ENCODE measurements around the gene MOGAT3. TPM values are rescaled to one million over a fixed set of nuclear protein-coding genes. Genes with fewer than 3 reads are reported as not detected.

MOGAT3 gene
- total and polyA plus RNA-seq, 8 donors = not detected

DNA sequence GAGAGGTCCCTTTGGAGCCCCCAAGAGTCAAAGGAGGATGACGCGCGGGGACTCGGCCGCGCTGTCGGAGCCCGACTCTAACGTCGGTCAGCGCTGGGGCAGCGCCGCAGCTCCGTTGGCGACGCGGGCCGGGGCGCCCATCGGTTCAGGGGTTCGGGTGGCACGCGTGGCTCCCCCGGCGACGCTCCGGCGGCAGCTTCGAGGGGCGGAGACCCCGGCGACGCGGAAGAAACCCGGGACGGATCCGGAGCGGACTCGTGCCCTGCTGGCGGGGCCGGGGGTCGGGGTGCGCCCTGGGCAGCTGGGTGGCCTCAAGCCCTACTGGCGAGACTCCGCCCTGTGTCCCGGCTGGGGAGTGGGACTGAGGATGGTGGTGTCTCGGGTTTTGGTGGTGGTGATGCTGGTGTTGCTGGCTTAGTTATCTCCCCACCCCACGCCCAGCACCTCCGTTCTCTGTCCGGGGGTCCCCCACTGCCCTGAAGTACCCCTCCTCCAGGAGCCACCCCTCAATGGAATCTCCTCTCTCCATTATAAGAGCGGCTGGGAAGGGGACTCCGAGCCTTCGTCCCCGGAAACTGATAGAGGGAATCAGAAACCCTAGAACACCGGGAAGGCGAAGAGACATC, 20.6 kb downstream of the MOGAT3 start, which contains the start of gene NAT16:
TSS of gene NAT16 (minus strand) at position 164 of the 626 bp plus-strand sequence. CDS start 5,486 bp downstream, outside the sequence.
- intact Hi-C loops (cut with DNase I) = no loop called here
- no peaks in the 10 kb centered on the region for H3K9me3 ChIP-seq
- TF ChIP-seq, protein P1, sequence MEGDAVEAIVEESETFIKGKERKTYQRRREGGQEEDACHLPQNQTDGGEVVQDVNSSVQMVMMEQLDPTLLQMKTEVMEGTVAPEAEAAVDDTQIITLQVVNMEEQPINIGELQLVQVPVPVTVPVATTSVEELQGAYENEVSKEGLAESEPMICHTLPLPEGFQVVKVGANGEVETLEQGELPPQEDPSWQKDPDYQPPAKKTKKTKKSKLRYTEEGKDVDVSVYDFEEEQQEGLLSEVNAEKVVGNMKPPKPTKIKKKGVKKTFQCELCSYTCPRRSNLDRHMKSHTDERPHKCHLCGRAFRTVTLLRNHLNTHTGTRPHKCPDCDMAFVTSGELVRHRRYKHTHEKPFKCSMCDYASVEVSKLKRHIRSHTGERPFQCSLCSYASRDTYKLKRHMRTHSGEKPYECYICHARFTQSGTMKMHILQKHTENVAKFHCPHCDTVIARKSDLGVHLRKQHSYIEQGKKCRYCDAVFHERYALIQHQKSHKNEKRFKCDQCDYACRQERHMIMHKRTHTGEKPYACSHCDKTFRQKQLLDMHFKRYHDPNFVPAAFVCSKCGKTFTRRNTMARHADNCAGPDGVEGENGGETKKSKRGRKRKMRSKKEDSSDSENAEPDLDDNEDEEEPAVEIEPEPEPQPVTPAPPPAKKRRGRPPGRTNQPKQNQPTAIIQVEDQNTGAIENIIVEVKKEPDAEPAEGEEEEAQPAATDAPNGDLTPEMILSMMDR (IDR thresholded peaks at IDR 0.05) = no peak
- DNase-seq (no peak), ATAC-seq (no peak), FAIRE-seq (no peak)
- 3 to 4% methylated on average over 30 to 56 of the region's 56 CpGs for WGBS, 2 donors
- H3K4me1 ChIP-seq = peaks cover 0 to 5% (median 0%) of the 10 kb centered on the region in 3 donors
- no peak within 1 kb of the TSS for H3K27ac ChIP-seq
- peak within 1 kb of the TSS in 1 of 4 donors; percentile 6 for H3K4me3 ChIP-seq
- H3K36me3 ChIP-seq = no peaks in the 10 kb centered on the region
- peaks cover 0 to 23% (median 9%) of the 10 kb centered on the region in 4 donors for H3K27me3 ChIP-seq

DNA sequence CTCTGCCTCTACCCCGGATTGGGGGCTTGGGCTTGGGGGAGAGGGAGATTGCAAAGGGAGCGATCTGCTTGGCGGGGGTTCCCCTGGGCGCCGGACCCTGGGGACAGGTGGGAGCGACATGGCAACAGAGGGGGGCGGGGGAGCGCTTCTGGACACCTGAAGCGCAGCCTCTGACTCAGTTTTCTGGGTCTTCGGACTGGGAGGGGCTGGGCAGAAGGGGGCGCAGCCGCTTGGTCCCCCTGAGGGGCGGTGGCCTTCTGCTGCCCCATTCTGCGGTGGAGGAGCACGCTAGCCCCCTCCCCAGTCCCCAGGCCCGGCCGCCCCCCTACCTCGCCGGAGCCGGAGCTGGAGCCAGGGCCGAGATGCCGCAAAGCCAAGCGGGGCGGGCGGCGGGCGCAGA, 21.1 kb downstream of the MOGAT3 start:
- no peak for FAIRE-seq
- no peaks in the 10 kb centered on the region for H3K36me3 ChIP-seq
- H3K27ac ChIP-seq = no peak overlapping the region
- no peak for ATAC-seq
- intact Hi-C loops (cut with DNase I) = no loop called here
- H3K4me1 ChIP-seq = peaks cover 0 to 5% (median 0%) of the 10 kb centered on the region in 3 donors
- TF ChIP-seq, protein P1 (IDR thresholded peaks at IDR 0.05) = no peak
- H3K4me3 ChIP-seq = peak overlapping the region in 1 of 4 donors; percentile 6
- WGBS, 2 donors = 4% methylated on average over 21 to 27 of the region's 27 CpGs
- no peak for DNase-seq
- H3K9me3 ChIP-seq = no peaks in the 10 kb centered on the region
- peaks cover 0 to 28% (median 9%) of the 10 kb centered on the region in 4 donors for H3K27me3 ChIP-seq

DNA sequence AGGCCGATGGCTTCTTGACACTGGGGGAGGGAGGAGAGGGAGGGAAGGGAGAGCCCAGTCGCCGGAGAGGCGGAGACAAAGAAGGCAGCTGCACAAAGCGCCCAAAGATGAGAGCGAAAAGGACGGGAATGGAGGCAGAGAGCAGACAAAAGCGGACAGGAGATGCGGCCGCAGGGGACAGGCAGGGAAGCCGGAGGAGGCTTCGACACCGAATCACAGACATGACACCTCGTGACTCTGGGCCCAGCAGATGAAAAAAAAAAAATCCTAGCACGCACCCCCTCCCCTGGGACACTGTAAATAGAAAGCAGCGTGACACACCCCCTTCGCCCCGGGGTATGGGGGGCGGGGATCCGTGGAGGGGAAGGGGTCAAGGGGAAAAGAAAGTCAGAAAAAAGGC, 21.7 kb downstream of the MOGAT3 start:
- FAIRE-seq (no peak), DNase-seq (no peak), ATAC-seq (no peak)
- Histone ChIP-seq H3K36me3 (no peaks in the 10 kb centered on the region), H3K27me3 (peaks cover 0 to 32% (median 9%) of the 10 kb centered on the region in 4 donors), H3K4me1 (peaks cover 0 to 5% (median 0%) of the 10 kb centered on the region in 3 donors), H3K9me3 (no peaks in the 10 kb centered on the region), H3K27ac (no peak overlapping the region), H3K4me3 (peak overlapping the region in 1 of 4 donors; percentile 6)
- TF ChIP-seq, protein P1 (IDR thresholded peaks at IDR 0.05) = no peak
- WGBS, 2 donors = 3 to 7% methylated on average over 19 to 20 of the region's 20 CpGs
- intact Hi-C loops (cut with DNase I) = no loop called here

DNA sequence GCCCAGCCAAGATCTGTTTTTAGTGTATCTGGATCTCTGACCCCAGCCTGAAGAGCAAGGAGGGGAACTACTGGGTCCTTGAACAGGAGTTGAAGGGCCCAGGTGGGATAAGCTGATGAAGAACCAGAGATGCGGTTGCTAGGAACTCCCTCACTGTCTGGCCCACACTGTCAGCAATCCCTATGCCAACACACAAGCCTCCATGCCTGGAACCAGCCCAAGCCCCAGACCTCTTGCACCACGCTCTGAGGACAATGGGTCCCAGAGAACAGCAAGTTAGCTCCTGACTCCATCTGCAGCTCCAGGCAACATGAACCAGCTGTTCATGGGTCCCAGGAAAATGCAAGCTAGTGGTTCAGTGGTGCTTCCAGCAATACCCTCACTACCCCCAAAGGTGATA, 23.2 kb downstream of the MOGAT3 start:
- TF ChIP-seq, protein P1 (IDR thresholded peaks at IDR 0.05) = no peak
- DNase-seq (no peak), FAIRE-seq (no peak), ATAC-seq (no peak)
- peaks cover 3 to 17% (median 7%) of the 10 kb centered on the region in 3 donors for H3K4me1 ChIP-seq
- intact Hi-C loops (cut with DNase I) = no loop called here
- no peaks in the 10 kb centered on the region for H3K9me3 ChIP-seq
- no peaks in the 10 kb centered on the region for H3K36me3 ChIP-seq
- 84 to 87% methylated on average over 2 of the region's 2 CpGs for WGBS, 2 donors
- no peak overlapping the region for H3K27ac ChIP-seq
- peaks cover 0 to 39% (median 13%) of the 10 kb centered on the region in 4 donors for H3K27me3 ChIP-seq
- H3K4me3 ChIP-seq = no peak overlapping the region

DNA sequence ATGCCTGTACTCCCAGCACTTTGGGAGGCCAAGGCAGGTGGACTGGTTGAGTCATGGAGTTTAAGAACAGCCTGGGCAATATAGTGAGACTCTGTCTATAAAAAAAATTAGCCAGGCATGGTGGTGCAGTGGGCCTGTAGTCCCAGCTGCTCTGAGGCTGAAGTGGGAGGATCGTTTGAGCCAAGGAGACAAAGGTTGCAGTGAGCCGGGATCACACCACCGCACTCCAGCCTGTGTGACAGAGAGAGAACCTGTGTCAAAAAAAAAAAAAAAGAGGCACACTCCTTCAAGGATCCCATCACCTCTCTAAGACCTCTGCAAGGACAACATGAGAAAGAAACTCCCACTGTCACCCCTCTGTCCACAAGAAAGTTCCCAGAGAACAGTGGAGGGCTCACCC, 25.2 kb downstream of the MOGAT3 start:
- TF ChIP-seq, protein P1 (IDR thresholded peaks at IDR 0.05) = no peak
- Histone ChIP-seq H3K4me3 (no peak overlapping the region), H3K27ac (no peak overlapping the region), H3K36me3 (no peaks in the 10 kb centered on the region), H3K4me1 (peaks cover 8 to 17% (median 13%) of the 10 kb centered on the region in 3 donors), H3K9me3 (no peaks in the 10 kb centered on the region), H3K27me3 (peaks cover 5 to 48% (median 12%) of the 10 kb centered on the region in 4 donors)
- FAIRE-seq (no peak), ATAC-seq (no peak), DNase-seq (no peak)
- intact Hi-C loops (cut with DNase I) = no loop called here
- WGBS, 2 donors = 38 to 39% methylated on average over 3 of the region's 3 CpGs

All from pancreas (tissue), 10 donors.